ENCODE results near the gene PDZD8. TPM values are rescaled to one million over a fixed set of nuclear protein-coding genes. Genes with fewer than 3 reads are reported as not detected.
"Not testable (repeated sequence)": the region's sequence is repeated elsewhere in the genome, so short reads cannot be mapped to it uniquely, and the experiment has no call there.

Gene PDZD8
- total and polyA plus RNA-seq, 2 donors (not counting 1 experiment from before 2014, with no cell fraction given) = 15.4 to 34.6 TPM

DNA sequence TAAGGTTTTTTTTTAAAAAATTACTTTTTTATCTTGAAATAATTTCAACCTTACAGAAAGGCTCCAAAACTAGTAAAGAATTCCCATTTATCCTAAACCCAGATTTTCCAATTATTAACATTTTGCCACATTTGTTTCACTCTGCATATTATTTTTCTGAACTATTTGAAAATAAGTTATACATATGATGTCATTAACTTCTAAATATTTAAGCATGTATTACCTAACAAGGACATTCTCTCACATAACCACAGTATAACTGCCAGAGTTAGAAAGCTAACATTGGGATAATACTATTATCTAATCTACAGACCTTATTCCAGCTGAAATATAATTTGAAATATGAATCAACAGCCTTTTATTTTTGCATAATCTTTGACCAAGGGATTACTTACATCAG, 68.6 kb downstream of the PDZD8 start:
- Histone ChIP-seq H3K27me3 (ENCODE audit: control insufficient read depth, insufficient read depth, low read length) (no peaks in the 10 kb centered on the region), H4K20me1 (ENCODE audit: control insufficient read depth, extremely low read depth, insufficient read depth, low read length) (no peaks in the 10 kb centered on the region), H3K36me3 (ENCODE audit: control insufficient read depth, insufficient read depth, low read length) (no peaks in the 10 kb centered on the region), H3K9me3 (ENCODE audit: control insufficient read depth, insufficient read depth, low read depth, low read length) (no peaks in the 10 kb centered on the region), H3K79me2 (ENCODE audit: control insufficient read depth, insufficient read depth, low read length) (no peaks in the 10 kb centered on the region), H3K9ac (ENCODE audit: insufficient read depth, low read length) (no peak overlapping the region), H3K27ac (ENCODE audit: insufficient read depth, low read length) (no peak overlapping the region), H3K4me3 (replicated peaks in 1 of 4; ENCODE audit: control extremely low read depth in 1 of 4, insufficient read depth in 1 of 4, low read depth in 3 of 4, low read length in 4 of 4) (no peak overlapping the region), H2AFZ (ENCODE audit: low read length) (no peak overlapping the region), H3K4me1 (ENCODE audit: control insufficient read depth, extremely low read depth, insufficient read depth, low read length) (no peaks in the 10 kb centered on the region), H3K4me2 (ENCODE audit: extremely low read depth, insufficient read depth, low read length) (no peak overlapping the region)
- DNase-seq (ENCODE audit: low read depth in 2 of 2) = no peak
- TF ChIP-seq, protein P1, sequence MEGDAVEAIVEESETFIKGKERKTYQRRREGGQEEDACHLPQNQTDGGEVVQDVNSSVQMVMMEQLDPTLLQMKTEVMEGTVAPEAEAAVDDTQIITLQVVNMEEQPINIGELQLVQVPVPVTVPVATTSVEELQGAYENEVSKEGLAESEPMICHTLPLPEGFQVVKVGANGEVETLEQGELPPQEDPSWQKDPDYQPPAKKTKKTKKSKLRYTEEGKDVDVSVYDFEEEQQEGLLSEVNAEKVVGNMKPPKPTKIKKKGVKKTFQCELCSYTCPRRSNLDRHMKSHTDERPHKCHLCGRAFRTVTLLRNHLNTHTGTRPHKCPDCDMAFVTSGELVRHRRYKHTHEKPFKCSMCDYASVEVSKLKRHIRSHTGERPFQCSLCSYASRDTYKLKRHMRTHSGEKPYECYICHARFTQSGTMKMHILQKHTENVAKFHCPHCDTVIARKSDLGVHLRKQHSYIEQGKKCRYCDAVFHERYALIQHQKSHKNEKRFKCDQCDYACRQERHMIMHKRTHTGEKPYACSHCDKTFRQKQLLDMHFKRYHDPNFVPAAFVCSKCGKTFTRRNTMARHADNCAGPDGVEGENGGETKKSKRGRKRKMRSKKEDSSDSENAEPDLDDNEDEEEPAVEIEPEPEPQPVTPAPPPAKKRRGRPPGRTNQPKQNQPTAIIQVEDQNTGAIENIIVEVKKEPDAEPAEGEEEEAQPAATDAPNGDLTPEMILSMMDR (conservative IDR thresholded peaks at IDR 0.05 in 1 of 2, IDR thresholded peaks at IDR 0.05 in 1 of 2; ENCODE audit: low read depth in 1 of 2, low read length in 2 of 2) = no peak
- no peak for TF ChIP-seq EZH2 (IDR thresholded peaks at IDR 0.05; ENCODE audit: low read length, missing control alignments)

GRCh38 chr10:117303451-117303850, 71.8 kb downstream of the PDZD8 start:
- not testable (repeated sequence) for H3K4me2 ChIP-seq (ENCODE audit: extremely low read depth, insufficient read depth, low read length); H2AFZ ChIP-seq (ENCODE audit: low read length); H3K79me2 ChIP-seq (ENCODE audit: control insufficient read depth, insufficient read depth, low read length); H3K27me3 ChIP-seq (ENCODE audit: control insufficient read depth, insufficient read depth, low read length); H4K20me1 ChIP-seq (ENCODE audit: control insufficient read depth, extremely low read depth, insufficient read depth, low read length); H3K9me3 ChIP-seq (ENCODE audit: control insufficient read depth, insufficient read depth, low read depth, low read length); H3K4me1 ChIP-seq (ENCODE audit: control insufficient read depth, extremely low read depth, insufficient read depth, low read length); H3K9ac ChIP-seq (ENCODE audit: insufficient read depth, low read length); H3K36me3 ChIP-seq (ENCODE audit: control insufficient read depth, insufficient read depth, low read length); H3K27ac ChIP-seq (ENCODE audit: insufficient read depth, low read length); DNase-seq (ENCODE audit: low read depth in 2 of 2); H3K4me3 ChIP-seq (replicated peaks in 1 of 4; ENCODE audit: control extremely low read depth in 1 of 4, insufficient read depth in 1 of 4, low read depth in 3 of 4, low read length in 4 of 4)

DNA sequence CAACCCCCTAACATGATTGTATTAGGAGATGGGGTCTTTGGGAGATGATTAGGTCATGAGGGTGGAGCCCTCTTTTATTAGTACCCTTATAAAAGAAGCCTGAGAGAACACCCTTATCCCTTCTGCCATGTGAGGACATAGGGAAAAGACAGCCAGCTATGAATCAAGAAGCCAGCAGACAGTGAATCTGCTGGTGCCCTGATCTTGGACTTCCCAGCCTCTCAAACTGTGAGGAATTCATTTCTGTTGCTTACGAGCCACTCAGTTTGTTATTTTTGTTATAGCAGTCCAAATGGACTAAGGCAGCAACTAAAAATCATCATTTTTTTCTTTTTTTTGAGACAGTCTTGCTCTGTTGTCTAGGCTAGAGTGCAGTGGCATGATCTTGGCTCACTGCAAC, 74.6 kb downstream of the PDZD8 start:
- H3K9ac ChIP-seq (ENCODE audit: insufficient read depth, low read length) = no peak overlapping the region
- H3K27me3 ChIP-seq (ENCODE audit: control insufficient read depth, insufficient read depth, low read length) = no peaks in the 10 kb centered on the region
- DNase-seq (ENCODE audit: low read depth in 2 of 2) = no peak
- no peaks in the 10 kb centered on the region for H3K79me2 ChIP-seq (ENCODE audit: control insufficient read depth, insufficient read depth, low read length)
- no peaks in the 10 kb centered on the region for H3K36me3 ChIP-seq (ENCODE audit: control insufficient read depth, insufficient read depth, low read length)
- no peak overlapping the region for H2AFZ ChIP-seq (ENCODE audit: low read length)
- no peaks in the 10 kb centered on the region for H3K9me3 ChIP-seq (ENCODE audit: control insufficient read depth, insufficient read depth, low read depth, low read length)
- TF ChIP-seq, protein P1 (conservative IDR thresholded peaks at IDR 0.05 in 1 of 2, IDR thresholded peaks at IDR 0.05 in 1 of 2; ENCODE audit: low read depth in 1 of 2, low read length in 2 of 2) = no peak
- no peak for TF ChIP-seq EZH2 (IDR thresholded peaks at IDR 0.05; ENCODE audit: low read length, missing control alignments)
- no peak overlapping the region for H3K27ac ChIP-seq (ENCODE audit: insufficient read depth, low read length)
- peaks cover 2% of the 10 kb centered on the region for H4K20me1 ChIP-seq (ENCODE audit: control insufficient read depth, extremely low read depth, insufficient read depth, low read length)
- H3K4me3 ChIP-seq (replicated peaks in 1 of 4; ENCODE audit: control extremely low read depth in 1 of 4, insufficient read depth in 1 of 4, low read depth in 3 of 4, low read length in 4 of 4) = no peak overlapping the region
- H3K4me2 ChIP-seq (ENCODE audit: extremely low read depth, insufficient read depth, low read length) = no peak overlapping the region
- H3K4me1 ChIP-seq (ENCODE audit: control insufficient read depth, extremely low read depth, insufficient read depth, low read length) = no peaks in the 10 kb centered on the region

Measured in fibroblast of lung (primary cell).